Muscle layer of colon (tissue), 2 donors: Measurements from ENCODE around the gene CTTNBP2.

ENCODE experiments used
- H3K27ac ChIP-seq: one replicate; pipeline ENCODE4 v1.7.0; 2013; ENCODE audit warnings: low read depth, mild to moderate bottlenecking, low read length, moderate library complexity
- H3K27me3 ChIP-seq, 2 donors: one replicate each; pipeline ENCODE4 v1.7.0; 2013; ENCODE audit warnings: low read length in 2 of 2, mild to moderate bottlenecking in 2 of 2; ENCODE audit not compliant: insufficient read depth in 2 of 2, control insufficient read depth in 1 of 2
- H3K36me3 ChIP-seq: one replicate; pipeline ENCODE4 v1.7.0; 2013; ENCODE audit warnings: mild to moderate bottlenecking, low read length; ENCODE audit not compliant: insufficient read depth
- H3K4me1 ChIP-seq: one replicate; pipeline ENCODE4 v1.7.0; 2013; ENCODE audit warnings: mild to moderate bottlenecking, low read length; ENCODE audit not compliant: insufficient read depth
- H3K4me3 ChIP-seq, 2 donors: one replicate each; pipeline ENCODE4 v1.7.0; 2013; ENCODE audit warnings: low read length in 2 of 2, low read depth in 1 of 2, mild to moderate bottlenecking in 1 of 2, moderate library complexity in 1 of 2
- H3K9ac ChIP-seq: one replicate; pipeline ENCODE4 v1.7.0; 2013; ENCODE audit warnings: low read length
- H3K9me3 ChIP-seq: one replicate; pipeline ENCODE4 v1.7.0; 2013; ENCODE audit warnings: mild to moderate bottlenecking, low read length
- donor health status: abdominal sarcoma.
- donor health status: Adenocarcinoma of cecum.

CTTNBP2 gene

DNA sequence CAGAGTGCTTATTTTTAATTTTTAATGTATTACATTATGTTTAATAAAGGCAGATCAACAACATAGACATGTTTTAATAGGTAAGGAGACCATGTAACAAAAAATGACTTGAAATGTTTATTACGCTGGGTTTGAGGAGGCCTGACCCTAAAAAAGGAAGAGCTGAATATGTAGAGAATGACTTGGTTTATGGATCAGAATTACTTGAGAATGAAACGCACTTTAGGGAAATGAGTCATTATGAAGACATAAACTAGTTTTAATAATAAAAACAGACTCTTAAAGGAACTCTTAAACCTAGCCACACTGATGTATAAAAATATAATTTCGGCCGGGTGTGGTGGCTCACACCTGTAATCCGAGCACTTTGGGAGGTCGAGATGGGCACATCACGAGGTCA is 56.5 kb downstream of the CTTNBP2 start:
- Histone ChIP-seq H3K4me3 (no peak overlapping the region), H3K27me3 (no peaks in the 10 kb centered on the region), H3K9me3 (no peaks in the 10 kb centered on the region), H3K27ac (no peak overlapping the region), H3K9ac (no peak overlapping the region), H3K36me3 (no peaks in the 10 kb centered on the region), H3K4me1 (no peaks in the 10 kb centered on the region)

DNA sequence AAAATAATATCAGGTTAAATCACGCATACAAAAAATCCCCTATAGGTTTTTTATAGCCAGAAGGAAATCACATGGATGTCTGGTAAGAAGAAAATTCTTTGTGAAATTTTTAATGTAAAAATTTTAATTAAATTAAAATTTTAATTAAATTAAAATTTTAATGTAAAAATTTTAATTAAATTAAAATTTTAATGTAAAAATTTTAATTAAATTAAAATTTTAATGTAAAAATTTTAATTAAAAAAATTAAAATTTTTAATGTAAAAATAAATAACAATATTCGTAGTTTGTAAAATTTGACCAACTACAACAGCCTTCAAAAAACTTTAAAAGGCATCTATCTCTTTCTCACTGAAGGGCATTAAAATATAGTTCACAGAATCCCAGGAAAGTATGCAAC is 61.5 kb downstream of the CTTNBP2 start:
- Histone ChIP-seq H3K9me3 (no peaks in the 10 kb centered on the region), H3K36me3 (no peaks in the 10 kb centered on the region), H3K27ac (no peak overlapping the region), H3K9ac (no peak overlapping the region), H3K27me3 (no peaks in the 10 kb centered on the region), H3K4me1 (peaks cover 7% of the 10 kb centered on the region), H3K4me3 (no peak overlapping the region)

DNA sequence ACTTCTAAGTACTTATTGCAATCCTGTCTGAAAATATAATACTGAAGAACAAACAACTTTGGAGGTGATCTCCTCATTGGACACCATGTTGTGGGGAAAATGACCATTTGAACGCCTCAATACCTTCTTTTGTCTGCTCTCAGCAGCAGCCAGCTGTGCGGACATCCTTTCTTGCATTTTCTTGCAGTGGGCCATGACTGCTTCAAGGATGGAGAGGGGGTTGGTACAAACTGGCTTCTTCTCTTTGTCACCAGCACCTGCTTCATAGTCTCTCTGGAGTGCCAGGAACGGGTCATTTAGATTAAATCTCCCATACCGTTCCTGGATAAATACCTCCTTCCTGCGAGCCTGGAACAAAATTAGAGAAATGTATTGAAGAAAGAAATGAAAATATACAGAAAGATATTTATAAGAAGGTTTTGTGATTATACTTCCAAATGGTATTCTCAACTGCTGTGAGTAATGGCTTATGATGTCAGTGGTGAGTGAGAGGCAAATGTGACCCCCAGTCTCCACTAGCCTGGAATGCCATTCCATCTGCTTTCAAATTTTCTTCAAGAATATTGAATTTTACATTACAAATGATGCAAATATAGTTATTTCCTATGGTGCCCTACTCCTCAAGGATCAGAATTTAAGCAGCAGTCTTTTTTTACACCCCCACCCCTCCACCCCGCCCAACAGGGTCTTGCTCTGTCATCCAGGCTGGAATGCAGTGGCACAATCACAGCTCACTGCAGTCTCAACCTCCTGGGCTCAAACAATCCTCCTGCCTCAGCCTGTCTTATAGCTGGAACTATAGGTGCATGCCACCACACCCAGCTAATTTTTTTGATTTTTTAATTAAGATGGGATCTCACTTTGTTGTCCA is 62.4 kb downstream of the CTTNBP2 start:
- Histone ChIP-seq H3K9me3 (no peaks in the 10 kb centered on the region), H3K27me3 (no peaks in the 10 kb centered on the region), H3K27ac (no peak overlapping the region), H3K9ac (no peak overlapping the region), H3K4me1 (peaks cover 7% of the 10 kb centered on the region), H3K4me3 (no peak overlapping the region), H3K36me3 (no peaks in the 10 kb centered on the region)

GRCh38 chr7:117809958-117810357 is 63.3 kb downstream of the CTTNBP2 start:
- Histone ChIP-seq H3K27ac (no peak overlapping the region), H3K4me1 (peaks cover 7% of the 10 kb centered on the region), H3K9ac (no peak overlapping the region), H3K4me3 (no peak overlapping the region), H3K9me3 (no peaks in the 10 kb centered on the region), H3K36me3 (no peaks in the 10 kb centered on the region), H3K27me3 (no peaks in the 10 kb centered on the region)

GRCh38 chr7:117808910-117809705 is 64.1 kb downstream of the CTTNBP2 start:
- Histone ChIP-seq H3K9ac (no peak overlapping the region), H3K27me3 (no peaks in the 10 kb centered on the region), H3K4me3 (no peak overlapping the region), H3K9me3 (no peaks in the 10 kb centered on the region), H3K36me3 (no peaks in the 10 kb centered on the region), H3K4me1 (peaks cover 7% of the 10 kb centered on the region), H3K27ac (no peak overlapping the region)

DNA sequence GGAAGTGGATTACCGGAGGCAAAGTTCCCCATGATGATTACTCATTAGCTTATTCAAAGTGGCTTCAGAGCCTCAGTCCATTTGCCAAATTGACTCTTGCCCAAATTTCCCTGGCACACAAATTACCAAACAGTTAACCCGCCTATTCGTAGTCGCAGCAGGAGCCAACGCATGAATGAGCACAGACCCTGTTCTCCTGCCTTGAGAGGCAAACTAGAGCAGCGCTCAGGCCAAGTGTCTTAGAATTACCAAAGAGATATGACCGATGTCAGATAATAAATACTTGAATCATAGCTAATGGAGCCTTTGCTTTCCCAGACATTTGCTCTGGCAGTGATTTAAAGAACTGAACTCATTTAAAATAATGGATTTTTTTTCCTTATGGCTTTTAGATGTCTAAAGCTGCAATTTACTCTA is 64.9 kb downstream of the CTTNBP2 start:
- H3K27ac ChIP-seq, result no peak overlapping the region
- peaks cover 7% of the 10 kb centered on the region for H3K4me1 ChIP-seq
- no peaks in the 10 kb centered on the region for H3K9me3 ChIP-seq
- no peaks in the 10 kb centered on the region for H3K27me3 ChIP-seq
- no peak overlapping the region for H3K4me3 ChIP-seq
- no peaks in the 10 kb centered on the region for H3K36me3 ChIP-seq
- no peak overlapping the region for H3K9ac ChIP-seq

DNA sequence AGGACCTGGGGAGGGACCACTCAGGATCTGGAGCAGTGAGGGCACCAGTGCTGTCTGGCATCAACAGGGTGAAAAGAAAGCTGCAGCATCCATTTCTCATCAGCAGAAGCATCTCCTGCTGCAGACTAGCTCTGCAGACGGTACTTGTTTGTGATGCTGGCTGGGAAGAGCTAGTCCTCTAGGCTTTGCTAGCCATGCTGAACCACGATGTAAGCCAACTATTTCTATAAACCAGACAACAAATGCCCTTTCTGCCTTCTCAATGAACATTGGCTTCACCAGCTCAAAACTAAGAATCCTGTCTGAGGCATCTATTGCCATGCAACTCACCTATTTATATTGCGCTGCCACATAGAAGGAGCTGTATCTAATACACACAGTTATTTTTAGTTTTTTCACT is 65.6 kb downstream of the CTTNBP2 start:
- Histone ChIP-seq H3K9ac (no peak overlapping the region), H3K36me3 (no peaks in the 10 kb centered on the region), H3K9me3 (no peaks in the 10 kb centered on the region), H3K4me3 (no peak overlapping the region), H3K4me1 (peaks cover 7% of the 10 kb centered on the region), H3K27ac (no peak overlapping the region), H3K27me3 (no peaks in the 10 kb centered on the region)

- Histone ChIP-seq H3K9ac (no peak overlapping the region), H3K9me3 (no peaks in the 10 kb centered on the region), H3K27me3 (no peaks in the 10 kb centered on the region), H3K4me3 (no peak overlapping the region), H3K36me3 (no peaks in the 10 kb centered on the region), H3K4me1 (peaks cover 7% of the 10 kb centered on the region), H3K27ac (no peak overlapping the region)
These were observed 67.2 kb downstream of the CTTNBP2 start for GRCh38 chr7:117806011-117806410.

- Histone ChIP-seq H3K4me1 (peaks cover 7% of the 10 kb centered on the region), H3K9me3 (no peaks in the 10 kb centered on the region), H3K36me3 (no peaks in the 10 kb centered on the region), H3K4me3 (no peak overlapping the region), H3K9ac (no peak overlapping the region), H3K27ac (no peak overlapping the region), H3K27me3 (no peaks in the 10 kb centered on the region)
These were observed 68.0 kb downstream of the CTTNBP2 start for GRCh38 chr7:117805241-117805640.

DNA sequence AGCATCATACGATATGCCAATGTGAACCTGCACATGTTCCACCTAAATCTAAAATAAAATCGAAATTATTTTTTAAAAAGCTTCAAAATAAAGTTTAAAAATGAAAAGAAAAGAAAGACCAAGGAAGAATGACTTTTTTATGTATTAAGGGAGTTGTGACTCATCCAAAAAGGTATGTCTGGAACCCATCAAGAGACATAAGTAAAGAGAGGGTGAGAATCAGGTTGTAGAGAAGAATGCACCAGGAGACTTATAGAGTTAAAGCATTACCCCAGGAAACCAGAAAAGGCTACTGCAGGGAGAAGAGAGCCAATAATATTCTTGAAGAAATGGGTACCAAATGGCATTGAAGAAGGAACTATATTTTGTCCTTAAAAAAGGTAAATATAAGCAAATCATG is 69.8 kb downstream of the CTTNBP2 start:
- H3K36me3 ChIP-seq, result no peaks in the 10 kb centered on the region
- H3K4me3 ChIP-seq, result no peak overlapping the region
- peaks cover 6% of the 10 kb centered on the region for H3K4me1 ChIP-seq
- H3K9ac ChIP-seq, result no peak overlapping the region
- no peak overlapping the region for H3K27ac ChIP-seq
- H3K9me3 ChIP-seq, result no peaks in the 10 kb centered on the region
- no peaks in the 10 kb centered on the region for H3K27me3 ChIP-seq

DNA sequence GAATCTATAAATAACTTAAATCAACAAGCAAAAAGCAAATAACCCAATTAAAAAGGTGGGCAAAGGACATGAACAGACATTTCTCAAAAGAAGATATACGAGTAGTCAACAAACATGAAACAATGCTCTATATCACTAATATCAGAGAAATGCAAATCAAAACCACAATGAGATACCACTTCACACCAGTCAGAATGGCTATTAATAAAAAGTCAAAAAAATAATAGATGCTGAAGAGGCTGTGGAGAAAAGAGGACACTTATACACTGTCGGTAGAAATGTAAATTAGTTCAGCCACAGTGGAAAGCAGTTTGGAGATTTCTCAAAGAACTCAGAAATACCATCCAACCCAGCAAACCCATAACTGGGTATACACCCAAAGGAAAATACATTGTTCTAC is 70.6 kb downstream of the CTTNBP2 start:
- Histone ChIP-seq H3K4me3 (no peak overlapping the region), H3K36me3 (no peaks in the 10 kb centered on the region), H3K27ac (no peak overlapping the region), H3K9me3 (no peaks in the 10 kb centered on the region), H3K9ac (no peak overlapping the region), H3K27me3 (no peaks in the 10 kb centered on the region), H3K4me1 (no peaks in the 10 kb centered on the region)
